ENCODE measurements around the gene C5orf24.
"Not testable (repeated sequence)": the region's sequence is repeated elsewhere in the genome, so short reads cannot be mapped to it uniquely, and the experiment has no call there.

The C5orf24 gene

GRCh38 chr5:134845852-134846640 is at the start of gene C5orf24:
C5orf24 (plus strand) TSS chr5:134845968; CDS start chr5:134854901, 8,933 bp downstream.
- peak; percentile 97 for DNase-seq (ENCODE audit: low spot score)

GRCh38 chr5:134798468-134798867 is 47.3 kb upstream of the C5orf24 start:
- no peak for DNase-seq (ENCODE audit: low spot score)

- no peak for DNase-seq (ENCODE audit: low spot score)
Observed at GRCh38 chr5:134803821-134804220, 41.9 kb upstream of the C5orf24 start.

GRCh38 chr5:134813407-134813806 is 32.4 kb upstream of the C5orf24 start:
- no peak for DNase-seq (ENCODE audit: low spot score)

GRCh38 chr5:134813827-134814226 is 31.9 kb upstream of the C5orf24 start:
- no peak for DNase-seq (ENCODE audit: low spot score)

GRCh38 chr5:134817006-134817405 is 28.8 kb upstream of the C5orf24 start:
- no peak for DNase-seq (ENCODE audit: low spot score)

- no peak for DNase-seq (ENCODE audit: low spot score)
Observed at GRCh38 chr5:134818776-134819175, 27.0 kb upstream of the C5orf24 start.

GRCh38 chr5:134819407-134819963 is 26.3 kb upstream of the C5orf24 start:
- DNase-seq (ENCODE audit: low spot score): no peak

GRCh38 chr5:134821841-134822240 is 23.9 kb upstream of the C5orf24 start:
- no peak for DNase-seq (ENCODE audit: low spot score)

- no peak for DNase-seq (ENCODE audit: low spot score)
Observed at GRCh38 chr5:134824681-134825080, 21.1 kb upstream of the C5orf24 start.

- DNase-seq (ENCODE audit: low spot score): no peak
Observed at GRCh38 chr5:134825212-134825611, 20.6 kb upstream of the C5orf24 start.

GRCh38 chr5:134833340-134834032 is 12.3 kb upstream of the C5orf24 start:
- DNase-seq (ENCODE audit: low spot score): no peak

- DNase-seq (ENCODE audit: low spot score): no peak
Observed at GRCh38 chr5:134835623-134836022, 10.1 kb upstream of the C5orf24 start.

GRCh38 chr5:134837530-134838181 is 8.1 kb upstream of the C5orf24 start:
- no peak for DNase-seq (ENCODE audit: low spot score)

- not testable (repeated sequence) for DNase-seq (ENCODE audit: low spot score)
Observed at GRCh38 chr5:134838361-134838760, 7.4 kb upstream of the C5orf24 start.

- DNase-seq (ENCODE audit: low spot score): no peak
Observed at GRCh38 chr5:134840811-134841210, 5.0 kb upstream of the C5orf24 start.

GRCh38 chr5:134844252-134844651 is 1.5 kb upstream of the C5orf24 start:
- no peak for DNase-seq (ENCODE audit: low spot score)

GRCh38 chr5:134845335-134845851 is 375 bp upstream of the C5orf24 start:
- peak; percentile 19 for DNase-seq (ENCODE audit: low spot score)

- DNase-seq (ENCODE audit: low spot score): peak; percentile 16
Observed at GRCh38 chr5:134846641-134846960, 833 bp downstream of the C5orf24 start.

- DNase-seq (ENCODE audit: low spot score): not testable (repeated sequence)
Observed at GRCh38 chr5:134849434-134849933, 3.7 kb downstream of the C5orf24 start.

GRCh38 chr5:134851307-134851923 is 5.6 kb downstream of the C5orf24 start:
- DNase-seq (ENCODE audit: low spot score): peak; percentile 64

- not testable (repeated sequence) for DNase-seq (ENCODE audit: low spot score)
Observed at GRCh38 chr5:134856465-134856864, 10.7 kb downstream of the C5orf24 start.

Measured in GM03348 (cell line).